ENCODE measurements around the gene SOS2.
A peak's percentile ranks its signal among the peaks of the same experiment; 100 is the strongest.

The SOS2 gene

GRCh38 chr14:50113381-50114035 is 117.9 kb downstream of the SOS2 start:
- DNase-seq: peak; percentile 29 to 40

- DNase-seq: no peak
These were observed 120.9 kb downstream of the SOS2 start for GRCh38 chr14:50110323-50111037.

- DNase-seq: no peak
These were observed 122.0 kb downstream of the SOS2 start for GRCh38 chr14:50109342-50109741.

DNA sequence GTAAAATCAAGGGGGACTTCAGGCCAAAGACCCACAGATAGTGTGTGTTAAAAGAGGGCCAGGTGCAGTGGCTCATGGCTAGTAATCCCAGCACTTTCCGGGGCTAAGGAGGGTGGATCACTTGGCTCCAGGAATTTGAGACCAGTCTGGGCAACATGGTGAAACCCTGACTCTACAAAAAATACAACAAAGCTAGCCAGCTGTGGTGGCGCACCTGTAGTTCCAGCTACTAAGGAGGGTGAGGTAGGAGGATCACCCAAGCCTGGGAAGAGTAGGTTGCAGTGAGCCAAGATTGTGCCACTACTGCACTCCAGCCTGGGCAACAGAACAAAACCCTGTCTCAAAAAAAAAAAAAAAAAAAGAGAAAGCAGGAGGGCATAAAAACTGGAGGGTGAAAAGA is 123.5 kb downstream of the SOS2 start:
- no peak for DNase-seq

DNA sequence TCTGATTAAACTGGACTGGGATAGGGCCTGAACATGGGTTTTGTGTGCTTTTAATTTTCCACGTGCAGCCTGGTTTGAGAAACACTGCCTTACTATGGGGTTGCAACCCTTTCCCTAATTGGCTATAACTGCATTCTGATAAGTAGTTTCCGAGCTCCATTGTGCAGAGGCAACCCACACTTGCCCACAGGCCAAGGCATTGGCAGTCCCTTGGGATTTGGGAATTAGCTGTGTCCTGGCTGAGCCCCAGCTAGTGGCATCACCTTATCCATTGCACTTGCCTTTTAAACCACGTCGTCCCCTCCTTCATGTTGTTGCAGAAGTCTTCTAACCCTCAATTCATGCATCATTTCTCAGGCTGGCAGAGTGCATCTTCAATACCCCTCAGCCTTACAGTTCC is 125.2 kb downstream of the SOS2 start:
- DNase-seq: no peak

DNA sequence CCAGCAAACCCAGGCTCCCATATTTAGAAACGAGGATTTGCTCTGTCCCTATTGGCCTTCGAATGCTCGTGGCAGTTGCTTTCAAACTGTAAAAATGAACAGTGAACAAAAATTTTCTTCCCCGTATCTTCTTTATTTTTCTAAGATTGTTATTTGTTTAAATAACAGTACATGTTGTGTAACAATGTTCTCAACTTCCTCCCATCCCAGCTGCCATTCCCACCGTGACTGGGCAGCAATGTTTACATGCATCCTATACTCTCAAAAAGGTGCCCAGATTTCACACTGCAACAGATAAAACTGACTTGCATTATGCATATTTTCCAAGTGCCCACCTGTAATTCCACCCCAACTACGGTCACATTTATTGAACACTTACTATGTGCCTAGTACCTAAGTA is 127.8 kb downstream of the SOS2 start:
- DNase-seq: no peak

GRCh38 chr14:50101417-50101816 is 130.0 kb downstream of the SOS2 start:
- no peak for DNase-seq

DNA sequence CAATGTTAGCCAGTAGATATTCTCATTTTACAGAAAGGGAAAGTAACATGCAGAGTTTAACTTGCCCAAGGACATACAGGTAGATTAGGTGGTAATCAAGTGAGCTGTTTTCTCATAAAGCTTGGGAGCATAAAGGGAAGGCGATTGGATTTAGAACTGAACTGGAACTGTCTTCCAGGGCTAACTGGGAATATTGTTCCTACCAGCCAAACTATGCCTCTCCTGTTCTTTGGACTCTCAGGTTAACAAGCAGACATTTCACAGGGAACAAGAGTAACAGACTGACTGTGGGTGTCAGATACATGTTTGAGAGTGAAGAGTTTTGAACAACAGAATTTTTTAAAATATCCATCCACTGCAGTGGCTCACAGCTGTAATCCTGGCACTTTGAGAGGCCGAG is 130.6 kb downstream of the SOS2 start:
- no peak for DNase-seq

GRCh38 chr14:50099335-50099734 is 132.0 kb downstream of the SOS2 start:
- no peak for DNase-seq

GRCh38 chr14:50095895-50096294 is 135.5 kb downstream of the SOS2 start:
- DNase-seq: peak in 1 of 2 donors; percentile 55

DNA sequence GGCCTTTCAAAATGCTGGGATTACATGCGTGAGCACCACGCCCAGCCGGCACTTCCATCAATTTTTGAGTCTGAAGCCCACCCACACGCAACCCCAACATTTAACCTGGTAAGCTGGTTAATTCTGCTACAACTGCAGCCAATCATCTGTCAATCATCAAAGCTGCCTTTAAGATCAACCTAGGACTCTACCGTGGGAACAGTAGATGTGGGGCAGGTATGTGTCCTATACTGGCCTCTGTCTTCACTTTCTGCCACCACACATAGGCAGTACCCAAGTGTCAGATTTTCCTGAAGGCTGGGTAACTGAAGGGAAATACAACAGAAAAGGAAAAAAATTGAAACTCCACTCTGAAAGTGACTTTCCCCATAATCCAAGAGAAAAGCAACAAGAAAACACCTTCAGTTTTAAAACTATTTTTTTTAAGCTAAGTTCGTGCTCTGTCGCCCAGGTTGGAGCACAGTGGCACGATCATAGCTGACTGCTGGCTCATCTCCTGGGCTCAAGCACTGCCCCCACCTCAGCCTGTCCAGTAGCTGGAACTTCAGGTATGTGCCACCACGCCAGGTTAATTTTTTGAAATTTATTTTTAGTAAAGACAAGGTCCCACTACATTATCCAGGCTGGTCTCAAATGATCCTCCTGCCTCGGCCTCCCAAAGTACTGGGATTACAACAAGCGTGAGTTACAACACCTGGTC is 137.2 kb downstream of the SOS2 start:
- DNase-seq: no peak

DNA sequence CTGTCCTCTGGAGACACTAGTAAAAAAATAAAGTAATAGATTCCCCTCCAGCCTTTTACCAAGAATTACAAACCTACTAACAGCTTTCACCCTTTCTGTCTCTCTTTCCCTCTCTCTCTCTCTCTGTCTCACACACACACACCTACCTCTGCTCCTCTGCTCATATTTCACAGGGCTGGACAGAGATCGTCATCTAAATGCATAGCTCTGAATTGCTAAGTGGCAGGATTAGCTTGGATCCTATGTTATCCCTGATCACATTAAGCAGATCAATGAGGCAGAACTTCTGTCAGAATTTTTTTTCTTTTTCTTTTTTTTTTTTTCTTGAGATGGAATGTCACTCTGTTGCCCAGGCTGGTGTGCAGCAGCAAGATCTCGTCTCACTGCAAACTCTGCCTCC is 137.9 kb downstream of the SOS2 start:
- DNase-seq: no peak

DNA sequence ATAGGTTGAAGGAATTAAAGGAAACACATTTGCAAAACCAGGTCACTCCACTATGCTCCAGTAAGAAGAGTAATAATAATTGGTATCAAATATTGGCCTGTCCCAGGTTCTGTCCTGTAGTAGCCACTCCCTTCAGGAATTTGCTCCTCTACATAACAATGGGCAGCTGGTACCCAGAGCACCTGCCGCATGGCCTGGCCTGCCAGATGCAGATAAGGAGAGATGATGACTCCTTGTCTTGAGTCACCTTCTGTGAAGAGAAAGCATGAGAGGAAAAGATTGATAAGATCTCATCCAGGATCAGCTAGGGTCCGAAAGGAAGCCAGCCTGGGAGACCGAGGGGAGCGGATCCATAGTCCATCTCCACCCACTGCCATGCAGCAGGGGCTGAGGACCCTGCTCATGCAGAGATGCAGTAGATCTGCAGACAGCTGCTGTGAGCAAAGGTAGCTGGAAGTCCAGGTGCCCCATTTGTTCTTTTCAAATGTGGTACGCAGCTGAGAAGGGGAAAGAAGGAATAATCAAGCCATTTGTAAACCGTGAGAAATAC is 139.3 kb downstream of the SOS2 start:
- DNase-seq: no peak

DNA sequence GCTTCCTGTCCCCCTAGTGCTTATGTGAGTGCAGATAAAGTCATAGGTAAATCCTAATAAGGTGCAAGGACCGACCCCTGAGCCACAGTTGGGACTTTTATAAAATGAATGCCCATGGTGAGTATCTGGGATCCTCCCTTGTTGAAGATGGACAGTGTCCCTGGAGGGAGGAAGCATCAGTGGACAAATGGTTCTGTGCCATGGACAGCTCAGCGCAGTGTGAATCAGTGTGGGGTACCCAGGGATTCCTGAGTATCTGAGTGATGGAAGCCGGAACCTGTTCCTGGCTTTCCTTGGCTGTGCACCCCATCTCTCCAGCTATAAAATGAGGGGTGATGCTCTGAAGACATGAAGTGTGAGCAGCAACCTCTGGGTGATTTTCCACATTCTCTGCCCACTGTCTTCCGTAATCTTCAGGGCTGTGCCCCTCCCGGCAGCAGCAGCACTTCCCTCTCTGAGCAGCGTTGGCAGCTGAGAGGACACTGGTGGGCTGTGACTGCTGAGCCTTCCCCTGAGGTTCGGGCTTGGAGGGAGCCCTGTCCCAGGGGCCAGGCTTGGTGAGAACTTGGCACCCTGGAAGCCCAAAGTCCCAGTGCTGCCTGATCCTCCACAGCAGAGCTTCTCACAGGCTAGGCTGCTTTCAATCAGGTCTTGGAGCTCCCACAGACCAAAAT is 140.0 kb downstream of the SOS2 start:
- DNase-seq: peak in 1 of 2 donors; percentile 28

GRCh38 chr14:50089208-50089607 is 142.2 kb downstream of the SOS2 start:
- peak in 1 of 2 donors; percentile 33 for DNase-seq

DNA sequence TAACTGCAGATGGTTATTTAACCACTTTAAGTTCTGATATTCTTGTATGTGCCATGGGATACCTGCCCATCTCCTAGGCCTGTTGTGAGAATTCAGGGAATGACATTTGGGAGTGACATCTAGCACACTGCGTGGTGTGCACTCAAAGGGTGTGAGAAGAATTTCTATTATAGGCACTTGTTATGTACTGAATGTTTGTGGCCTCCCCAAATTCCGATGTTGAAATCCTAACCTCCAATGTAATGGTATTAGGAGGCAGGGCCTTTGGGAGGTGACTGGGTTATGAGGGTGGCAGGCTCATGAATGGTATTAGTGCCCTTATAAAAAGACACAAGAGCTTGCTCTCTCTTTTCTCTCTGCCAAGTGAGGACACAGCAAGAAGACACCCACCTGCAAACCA is 142.6 kb downstream of the SOS2 start:
- DNase-seq: no peak

DNA sequence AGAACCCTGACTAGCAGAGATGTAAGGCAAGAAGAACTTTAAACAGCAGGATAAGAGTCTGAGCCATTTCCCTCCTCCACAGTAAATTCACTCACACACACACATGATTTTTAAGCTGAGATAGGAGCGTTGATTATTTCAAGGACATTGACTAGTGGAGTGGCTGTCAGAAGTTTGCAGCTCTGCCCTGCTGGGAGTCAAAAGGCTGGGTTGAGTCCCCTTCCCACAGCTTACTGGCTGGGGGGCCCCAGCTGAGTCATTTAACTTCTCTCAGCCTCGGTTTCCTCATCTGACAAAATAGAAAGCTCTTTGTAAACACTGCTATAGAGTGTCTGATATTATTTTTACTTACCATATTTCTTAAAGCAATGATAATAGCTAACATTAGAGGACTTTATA is 143.3 kb downstream of the SOS2 start:
- no peak for DNase-seq

DNA sequence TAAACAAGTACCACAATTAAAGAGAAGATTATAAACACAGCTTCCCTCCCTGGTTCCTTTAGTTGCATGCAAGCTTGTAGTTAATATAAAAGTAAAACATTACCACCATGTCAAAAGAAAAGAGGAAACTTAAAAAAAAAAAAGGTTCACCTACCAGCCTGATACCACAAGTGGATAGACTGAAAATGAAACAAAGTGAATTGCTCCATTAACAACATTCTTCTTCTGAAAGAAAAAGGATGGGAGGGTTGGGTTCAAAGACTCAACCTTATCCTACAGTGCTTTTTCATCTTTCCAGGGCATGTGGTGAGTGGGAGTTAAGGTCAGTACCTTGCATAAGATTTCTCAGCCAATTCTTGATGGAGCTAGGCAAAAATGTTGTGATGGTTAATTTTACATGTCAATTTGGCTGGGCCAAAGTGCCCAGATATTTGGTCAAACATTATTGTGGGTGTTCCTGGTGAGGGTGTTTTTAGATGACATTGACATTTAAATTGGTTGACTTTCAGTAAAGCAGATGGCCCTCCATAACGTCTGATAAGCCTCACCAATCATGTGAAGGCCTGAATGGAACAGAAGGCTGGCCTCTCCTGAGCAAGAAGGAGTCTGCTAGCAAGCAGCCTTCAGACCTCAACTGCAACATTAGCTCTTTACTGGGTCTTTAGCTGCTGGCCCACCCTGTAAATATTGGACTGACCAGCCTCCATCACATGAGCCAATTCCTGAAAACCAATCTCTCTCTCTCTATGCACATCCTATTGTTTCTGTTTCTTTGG is 143.8 kb downstream of the SOS2 start:
- DNase-seq: peak in 1 of 2 donors; percentile 36

GRCh38 chr14:50086321-50086711 is 145.1 kb downstream of the SOS2 start:
- no peak for DNase-seq

- DNase-seq: peak; percentile 46 to 52
These were observed 145.6 kb downstream of the SOS2 start for GRCh38 chr14:50085570-50086320.

GRCh38 chr14:50084666-50085065 is 146.7 kb downstream of the SOS2 start:
- no peak for DNase-seq
